Mesenchymal stem cell (in vitro differentiated cells and primary cell): ENCODE results near the gene NGFR.

ENCODE experiments used
- DNase-seq: peaks from one replicate; pipeline ENCODE4 v3.0.0-alpha.2; 2013
- H2AFZ ChIP-seq: one replicate; pipeline ENCODE4 v1.6.1; 2013; ENCODE audit warnings: low read depth, mild to moderate bottlenecking, control low read depth, inconsistent platforms, low read length, moderate library complexity
- H2AK5ac ChIP-seq: 2 replicates; pipeline ENCODE4 v1.6.1; 2013; ENCODE audit warnings: low read length, moderate library complexity, mild to moderate bottlenecking, inconsistent platforms; ENCODE audit not compliant: severe bottlenecking
- H2BK120ac ChIP-seq: one replicate; pipeline ENCODE4 v1.6.1; 2013; ENCODE audit warnings: low read depth, mild to moderate bottlenecking, inconsistent platforms, low read length, moderate library complexity
- H2BK12ac ChIP-seq, 2 experiments: one replicate each; pipeline ENCODE4 v1.6.1; 2013; ENCODE audit warnings: inconsistent platforms in 2 of 2, low read length in 2 of 2, mild to moderate bottlenecking in 2 of 2, moderate library complexity in 2 of 2, control low read depth in 1 of 2
- H2BK15ac ChIP-seq: one replicate; pipeline ENCODE4 v1.6.1; 2013; ENCODE audit warnings: mild to moderate bottlenecking, low read depth, inconsistent platforms; ENCODE audit not compliant: poor library complexity, severe bottlenecking
- H2BK5ac ChIP-seq: 2 replicates; pipeline ENCODE4 v1.6.1; 2013; ENCODE audit warnings: low read depth, mild to moderate bottlenecking, low read length, control low read depth, inconsistent platforms; ENCODE audit not compliant: poor library complexity, severe bottlenecking
- H3K14ac ChIP-seq, 2 experiments: one replicate each; pipeline ENCODE4 v1.6.1; 2013; ENCODE audit warnings: inconsistent platforms in 2 of 2, low read length in 2 of 2, control low read depth in 1 of 2, mild to moderate bottlenecking in 1 of 2, moderate library complexity in 1 of 2
- H3K18ac ChIP-seq, 2 experiments: one replicate each; pipeline ENCODE4 v1.6.1; 2013; ENCODE audit warnings: inconsistent platforms in 2 of 2, low read length in 2 of 2, control low read depth in 1 of 2, low read depth in 1 of 2, mild to moderate bottlenecking in 1 of 2
- H3K23ac ChIP-seq, 2 experiments: one replicate each; pipeline ENCODE4 v1.6.1; 2013; ENCODE audit warnings: inconsistent platforms in 2 of 2, low read length in 2 of 2, mild to moderate bottlenecking in 2 of 2, moderate library complexity in 2 of 2, control low read depth in 1 of 2
- H3K27ac ChIP-seq: 2 replicates; pipeline ENCODE4 v1.5.1; 2013; ENCODE audit warnings: mild to moderate bottlenecking, moderate library complexity, low read length, control low read depth, inconsistent platforms; ENCODE audit not compliant: poor library complexity, severe bottlenecking
- H3K27me3 ChIP-seq, 2 experiments: 2 replicates each; pipeline versions ENCODE4 v1.6.1 to v1.7.0; 2013; ENCODE audit warnings: low read length in 2 of 2, mild to moderate bottlenecking in 2 of 2, moderate library complexity in 2 of 2, control low read depth in 1 of 2, inconsistent platforms in 1 of 2; ENCODE audit not compliant: control insufficient read depth in 1 of 2, insufficient read depth in 1 of 2
- H3K36me3 ChIP-seq, 2 experiments: 2 replicates each; pipeline versions ENCODE4 v1.6.1 to v1.7.0; 2013; ENCODE audit warnings: low read length in 2 of 2, control low read depth in 1 of 2, inconsistent platforms in 1 of 2, low read depth in 1 of 2, mild to moderate bottlenecking in 1 of 2; ENCODE audit not compliant: insufficient read depth in 2 of 2, control insufficient read depth in 1 of 2
- H3K4ac ChIP-seq, 2 experiments: one replicate each; pipeline ENCODE4 v1.6.1; 2013; ENCODE audit warnings: inconsistent platforms in 2 of 2, low read length in 2 of 2, mild to moderate bottlenecking in 2 of 2, moderate library complexity in 2 of 2, control low read depth in 1 of 2, low read depth in 1 of 2
- H3K4me1 ChIP-seq: 2 replicates; pipeline ENCODE4 v1.6.1; 2013; ENCODE audit warnings: low read depth, low read length, control low read depth; ENCODE audit not compliant: control insufficient read depth, insufficient read depth
- H3K4me2 ChIP-seq: 2 replicates; pipeline ENCODE4 v1.6.1; 2013; ENCODE audit warnings: low read length, mild to moderate bottlenecking, inconsistent platforms; ENCODE audit not compliant: poor library complexity, severe bottlenecking
- H3K4me3 ChIP-seq, 2 experiments: 2 replicates each; pipeline versions ENCODE4 v1.5.1 to v1.7.0; 2013; ENCODE audit warnings: low read length in 2 of 2, mild to moderate bottlenecking in 2 of 2, control low read depth in 1 of 2, low read depth in 1 of 2; ENCODE audit not compliant: insufficient read depth in 1 of 2
- H3K79me1 ChIP-seq: replicated peaks from 2 replicates; pipeline ENCODE4 v1.6.1; 2013; ENCODE audit warnings: mild to moderate bottlenecking, control low read depth, low read length, inconsistent platforms; ENCODE audit not compliant: poor library complexity, severe bottlenecking
- H3K9ac ChIP-seq: 2 replicates; pipeline ENCODE4 v1.7.0; 2013; ENCODE audit warnings: mild to moderate bottlenecking, low read length, moderate library complexity
- H3K9me3 ChIP-seq: 2 replicates; pipeline ENCODE4 v1.7.0; 2013; ENCODE audit warnings: mild to moderate bottlenecking, low read length; ENCODE audit not compliant: control insufficient read depth
- H4K8ac ChIP-seq: one replicate; pipeline ENCODE4 v1.6.1; 2013; ENCODE audit warnings: inconsistent platforms, mild to moderate bottlenecking, low read length, moderate library complexity
- H4K91ac ChIP-seq: one replicate; pipeline ENCODE4 v1.6.1; 2013; ENCODE audit warnings: mild to moderate bottlenecking, low read length, inconsistent platforms
- WGBS: methylation state at CpG from one replicate; pipeline ENCODE4 v1.1.7; 2013; ENCODE audit warnings: mixed read lengths; 5-methylcytosine and 5-hydroxymethylcytosine counted together

NGFR gene

GRCh38 chr17:49528966-49529365 lies 33.9 kb downstream of the NGFR start:
- no peak overlapping the region for H3K4me3 ChIP-seq
- H3K27me3 ChIP-seq, result peaks cover 67 to 88% of the 10 kb centered on the region in 2 experiments
- H2BK120ac ChIP-seq, result no peak overlapping the region
- H2BK12ac ChIP-seq, result no peak overlapping the region
- no peak overlapping the region for H3K23ac ChIP-seq
- no peaks in the 10 kb centered on the region for H3K79me1 ChIP-seq
- H3K4ac ChIP-seq, result no peak overlapping the region
- DNase-seq, result no peak
- no peaks in the 10 kb centered on the region for H3K36me3 ChIP-seq
- no peak overlapping the region for H3K27ac ChIP-seq
- H3K9me3 ChIP-seq, result no peaks in the 10 kb centered on the region
- H2AK5ac ChIP-seq, result no peak overlapping the region
- 95% methylated on average over 2 of the region's 3 CpGs for WGBS
- H3K4me1 ChIP-seq, result no peaks in the 10 kb centered on the region
- H2AFZ ChIP-seq, result no peak overlapping the region
- no peak overlapping the region for H4K91ac ChIP-seq
- H3K14ac ChIP-seq, result no peak overlapping the region
- H4K8ac ChIP-seq, result no peak overlapping the region
- no peak overlapping the region for H3K4me2 ChIP-seq
- no peak overlapping the region for H2BK15ac ChIP-seq
- H3K18ac ChIP-seq, result no peak overlapping the region
- H3K9ac ChIP-seq, result no peak overlapping the region
- no peak overlapping the region for H2BK5ac ChIP-seq

GRCh38 chr17:49530118-49530517 lies 35.0 kb downstream of the NGFR start:
- Histone ChIP-seq H3K9me3 (no peaks in the 10 kb centered on the region), H3K9ac (no peak overlapping the region), H3K4me1 (no peaks in the 10 kb centered on the region), H3K4ac (no peak overlapping the region), H4K8ac (no peak overlapping the region), H2BK12ac (no peak overlapping the region), H3K27ac (no peak overlapping the region), H3K18ac (no peak overlapping the region), H2AK5ac (no peak overlapping the region), H3K4me2 (no peak overlapping the region), H4K91ac (no peak overlapping the region), H3K27me3 (peaks cover 59 to 90% of the 10 kb centered on the region in 2 experiments), H2BK5ac (no peak overlapping the region), H3K79me1 (no peaks in the 10 kb centered on the region), H3K4me3 (no peak overlapping the region), H3K14ac (no peak overlapping the region), H3K36me3 (no peaks in the 10 kb centered on the region), H3K23ac (no peak overlapping the region), H2BK15ac (no peak overlapping the region), H2AFZ (no peak overlapping the region), H2BK120ac (no peak overlapping the region)
- WGBS, result 100% methylated on average over 1 of the region's 1 CpG
- no peak for DNase-seq

GRCh38 chr17:49543860-49544259 lies 48.8 kb downstream of the NGFR start:
- Histone ChIP-seq H3K4me2 (no peak overlapping the region), H3K23ac (no peak overlapping the region), H4K8ac (no peak overlapping the region), H2BK120ac (no peak overlapping the region), H3K36me3 (no peaks in the 10 kb centered on the region), H3K4me1 (no peaks in the 10 kb centered on the region), H3K4ac (no peak overlapping the region), H3K79me1 (no peaks in the 10 kb centered on the region), H3K4me3 (no peak overlapping the region), H3K27ac (no peak overlapping the region), H2AFZ (no peak overlapping the region), H3K27me3 (peaks cover 37 to 58% of the 10 kb centered on the region in 2 experiments), H2BK15ac (no peak overlapping the region), H2BK5ac (no peak overlapping the region), H3K14ac (no peak overlapping the region), H3K18ac (no peak overlapping the region), H4K91ac (no peak overlapping the region), H3K9ac (no peak overlapping the region), H2BK12ac (no peak overlapping the region), H2AK5ac (no peak overlapping the region), H3K9me3 (peaks cover 4% of the 10 kb centered on the region)
- 77% methylated on average over 3 of the region's 3 CpGs for WGBS
- DNase-seq, result no peak

- no peak overlapping the region for H4K8ac ChIP-seq
- H3K4me1 ChIP-seq, result no peaks in the 10 kb centered on the region
- DNase-seq, result no peak
- H3K27ac ChIP-seq, result no peak overlapping the region
- H2BK120ac ChIP-seq, result no peak overlapping the region
- no peak overlapping the region for H3K23ac ChIP-seq
- H3K9me3 ChIP-seq, result peaks cover 4% of the 10 kb centered on the region
- H3K4me3 ChIP-seq, result no peak overlapping the region
- H4K91ac ChIP-seq, result no peak overlapping the region
- H2BK15ac ChIP-seq, result no peak overlapping the region
- no peak overlapping the region for H2AFZ ChIP-seq
- H3K9ac ChIP-seq, result no peak overlapping the region
- H3K4me2 ChIP-seq, result no peak overlapping the region
- no peak overlapping the region for H2BK5ac ChIP-seq
- H3K18ac ChIP-seq, result no peak overlapping the region
- no peak overlapping the region for H2BK12ac ChIP-seq
- H3K27me3 ChIP-seq, result peaks cover 35 to 63% of the 10 kb centered on the region in 2 experiments
- 77% methylated on average over 8 of the region's 8 CpGs for WGBS
- no peak overlapping the region for H2AK5ac ChIP-seq
- H3K4ac ChIP-seq, result no peak overlapping the region
- no peak overlapping the region for H3K14ac ChIP-seq
- H3K36me3 ChIP-seq, result no peaks in the 10 kb centered on the region
- no peaks in the 10 kb centered on the region for H3K79me1 ChIP-seq
Measured at GRCh38 chr17:49545007-49545660, 50.0 kb downstream of the NGFR start.
